ENCODE data around the gene PPP1R1B. TPM values are rescaled to one million over a fixed set of nuclear protein-coding genes. Genes with fewer than 3 reads are reported as not detected.

Gene PPP1R1B
- total RNA-seq, 1 donor, result not detected

DNA sequence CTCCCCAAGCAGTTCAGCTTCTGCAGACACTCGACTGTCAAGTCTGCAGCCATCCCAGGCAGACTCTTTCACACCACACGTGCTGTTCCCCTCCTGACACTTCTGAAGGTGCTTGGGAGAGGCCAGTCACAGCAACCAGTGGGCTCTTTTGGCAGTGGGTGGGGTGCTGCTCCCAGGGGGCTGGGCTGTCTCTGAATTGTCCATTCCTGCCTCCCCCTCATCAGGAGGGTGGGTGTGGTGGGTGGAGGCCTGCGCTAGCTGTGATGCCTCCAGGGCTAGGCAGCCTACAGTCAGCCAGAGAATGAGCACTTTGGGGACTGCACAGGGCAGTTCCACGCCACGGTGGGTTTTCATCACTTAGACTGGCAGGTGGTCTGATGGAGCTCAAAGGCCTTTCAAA, 20.5 kb downstream of the PPP1R1B start:
- no peak for DNase-seq (ENCODE audit: low read depth)
- TF ChIP-seq, protein P1, sequence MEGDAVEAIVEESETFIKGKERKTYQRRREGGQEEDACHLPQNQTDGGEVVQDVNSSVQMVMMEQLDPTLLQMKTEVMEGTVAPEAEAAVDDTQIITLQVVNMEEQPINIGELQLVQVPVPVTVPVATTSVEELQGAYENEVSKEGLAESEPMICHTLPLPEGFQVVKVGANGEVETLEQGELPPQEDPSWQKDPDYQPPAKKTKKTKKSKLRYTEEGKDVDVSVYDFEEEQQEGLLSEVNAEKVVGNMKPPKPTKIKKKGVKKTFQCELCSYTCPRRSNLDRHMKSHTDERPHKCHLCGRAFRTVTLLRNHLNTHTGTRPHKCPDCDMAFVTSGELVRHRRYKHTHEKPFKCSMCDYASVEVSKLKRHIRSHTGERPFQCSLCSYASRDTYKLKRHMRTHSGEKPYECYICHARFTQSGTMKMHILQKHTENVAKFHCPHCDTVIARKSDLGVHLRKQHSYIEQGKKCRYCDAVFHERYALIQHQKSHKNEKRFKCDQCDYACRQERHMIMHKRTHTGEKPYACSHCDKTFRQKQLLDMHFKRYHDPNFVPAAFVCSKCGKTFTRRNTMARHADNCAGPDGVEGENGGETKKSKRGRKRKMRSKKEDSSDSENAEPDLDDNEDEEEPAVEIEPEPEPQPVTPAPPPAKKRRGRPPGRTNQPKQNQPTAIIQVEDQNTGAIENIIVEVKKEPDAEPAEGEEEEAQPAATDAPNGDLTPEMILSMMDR (IDR thresholded peaks at IDR 0.05; ENCODE audit: insufficient read depth, low read depth, low read length), result no peak
- no peak overlapping the region for H3K4me3 ChIP-seq (ENCODE audit: low read depth, low read length)

- DNase-seq (ENCODE audit: low read depth), result no peak
Measured at GRCh38 chr17:39648616-39649366, 22.0 kb downstream of the PPP1R1B start.

DNA sequence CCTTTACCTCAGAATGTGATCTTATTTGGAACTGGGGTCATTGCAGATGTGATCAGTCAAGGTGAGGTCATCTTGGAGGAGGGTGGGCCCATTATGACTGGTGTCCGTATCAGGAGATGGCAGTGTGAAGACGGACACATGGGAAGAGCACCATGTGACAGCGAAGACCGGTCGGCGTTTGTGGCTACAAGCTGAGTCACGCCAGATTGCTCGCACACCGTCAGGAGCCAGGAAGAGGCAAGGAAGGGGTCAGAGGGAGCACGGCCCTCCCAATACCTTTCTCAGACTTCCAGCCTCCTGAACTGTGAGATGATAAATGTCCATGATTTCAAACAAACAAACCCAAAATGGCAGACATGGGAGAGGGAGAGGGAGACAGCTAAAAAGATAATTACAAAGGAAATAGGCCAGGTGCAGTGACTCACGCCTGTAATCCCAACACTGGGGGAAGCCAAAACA, 23.4 kb downstream of the PPP1R1B start:
- H3K4me3 ChIP-seq (ENCODE audit: low read depth, low read length), result no peak overlapping the region
- TF ChIP-seq, protein P1 (IDR thresholded peaks at IDR 0.05; ENCODE audit: insufficient read depth, low read depth, low read length), result no peak
- no peak for DNase-seq (ENCODE audit: low read depth)

More at GRCh38 chr17:39648616-39649366, 22.0 kb downstream of the PPP1R1B start:
- H3K4me3 ChIP-seq (ENCODE audit: low read depth, low read length), result no peak overlapping the region
- TF ChIP-seq, protein P1 (IDR thresholded peaks at IDR 0.05; ENCODE audit: insufficient read depth, low read depth, low read length), result no peak

- TF ChIP-seq, protein P1 (IDR thresholded peaks at IDR 0.05; ENCODE audit: insufficient read depth, low read depth, low read length), result no peak
- H3K4me3 ChIP-seq (ENCODE audit: low read depth, low read length), result no peak overlapping the region
- DNase-seq (ENCODE audit: low read depth), result no peak
Measured at GRCh38 chr17:39651923-39652586, 25.3 kb downstream of the PPP1R1B start.

- no peak for DNase-seq (ENCODE audit: low read depth)
- no peak overlapping the region for H3K4me3 ChIP-seq (ENCODE audit: low read depth, low read length)
- TF ChIP-seq, protein P1 (IDR thresholded peaks at IDR 0.05; ENCODE audit: insufficient read depth, low read depth, low read length), result no peak
Measured at GRCh38 chr17:39652587-39653315, 26.0 kb downstream of the PPP1R1B start.

- TF ChIP-seq, protein P1 (IDR thresholded peaks at IDR 0.05; ENCODE audit: insufficient read depth, low read depth, low read length), result no peak
- DNase-seq (ENCODE audit: low read depth), result no peak
- H3K4me3 ChIP-seq (ENCODE audit: low read depth, low read length), result no peak overlapping the region
Measured at GRCh38 chr17:39653316-39653661, 26.5 kb downstream of the PPP1R1B start.

Measured in fibroblast of villous mesenchyme (primary cell).